AG09309 (cell line): ENCODE measurements around the gene INSL3.

Experiments
- DNase-seq: peaks from one replicate; pipeline ENCODE4 v3.0.0-alpha.2; 2010; ENCODE audit warnings: low read depth
- H3K4me3 ChIP-seq: 2 replicates; pipeline ENCODE4 v1.5.1; 2011; ENCODE audit warnings: mild to moderate bottlenecking, low read depth, low read length, moderate library complexity; ENCODE audit not compliant: control insufficient read depth
- TF ChIP-seq, protein P1 (sequence below): IDR thresholded peaks from 2 replicates; pipeline ENCODE4 v1.5.1; 2011; ENCODE audit warnings: mild to moderate bottlenecking, low read depth, low read length, inconsistent platforms; ENCODE audit not compliant: insufficient read depth, control insufficient read depth; ENCODE audit errors: missing control alignments

INSL3 gene

DNA sequence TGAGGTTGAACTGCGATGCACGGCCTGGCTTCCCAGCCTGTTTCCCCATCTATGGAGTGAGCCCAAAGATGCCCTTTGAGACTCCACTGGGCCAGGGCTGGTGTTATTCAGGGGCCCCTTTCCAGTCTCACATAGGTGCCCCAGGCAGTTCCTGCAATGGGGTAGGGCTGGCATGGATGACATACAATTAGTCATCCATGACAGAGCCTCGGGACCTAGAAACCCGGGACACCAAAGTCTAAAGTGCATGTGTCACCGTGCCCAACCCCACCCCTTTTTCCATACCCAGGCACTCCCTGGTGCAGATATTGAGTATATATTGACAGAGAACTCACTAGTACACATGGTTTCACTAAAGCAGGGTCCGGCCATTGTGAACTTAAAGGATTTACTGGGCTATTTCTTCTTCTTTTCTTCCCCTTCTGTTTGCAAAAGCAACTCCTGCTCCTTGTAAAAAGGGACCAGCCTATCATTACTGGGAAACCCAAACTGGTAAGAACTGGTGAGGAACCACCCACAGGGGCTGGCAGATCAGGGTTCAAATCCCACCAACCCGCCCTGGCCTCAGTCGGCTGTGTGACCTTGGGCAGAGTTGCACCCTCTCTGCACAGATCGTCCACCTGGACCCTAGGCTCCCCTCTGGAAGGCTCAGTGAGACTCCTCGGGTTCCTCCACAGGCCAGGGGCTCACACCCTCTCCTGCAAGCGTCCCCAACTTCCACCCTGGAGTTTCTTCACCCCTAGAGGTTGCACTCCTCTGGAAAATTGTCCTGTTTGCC is 23.7 kb downstream of the INSL3 start:
- H3K4me3 ChIP-seq = no peak overlapping the region
- no peak for DNase-seq
- TF ChIP-seq, protein P1, sequence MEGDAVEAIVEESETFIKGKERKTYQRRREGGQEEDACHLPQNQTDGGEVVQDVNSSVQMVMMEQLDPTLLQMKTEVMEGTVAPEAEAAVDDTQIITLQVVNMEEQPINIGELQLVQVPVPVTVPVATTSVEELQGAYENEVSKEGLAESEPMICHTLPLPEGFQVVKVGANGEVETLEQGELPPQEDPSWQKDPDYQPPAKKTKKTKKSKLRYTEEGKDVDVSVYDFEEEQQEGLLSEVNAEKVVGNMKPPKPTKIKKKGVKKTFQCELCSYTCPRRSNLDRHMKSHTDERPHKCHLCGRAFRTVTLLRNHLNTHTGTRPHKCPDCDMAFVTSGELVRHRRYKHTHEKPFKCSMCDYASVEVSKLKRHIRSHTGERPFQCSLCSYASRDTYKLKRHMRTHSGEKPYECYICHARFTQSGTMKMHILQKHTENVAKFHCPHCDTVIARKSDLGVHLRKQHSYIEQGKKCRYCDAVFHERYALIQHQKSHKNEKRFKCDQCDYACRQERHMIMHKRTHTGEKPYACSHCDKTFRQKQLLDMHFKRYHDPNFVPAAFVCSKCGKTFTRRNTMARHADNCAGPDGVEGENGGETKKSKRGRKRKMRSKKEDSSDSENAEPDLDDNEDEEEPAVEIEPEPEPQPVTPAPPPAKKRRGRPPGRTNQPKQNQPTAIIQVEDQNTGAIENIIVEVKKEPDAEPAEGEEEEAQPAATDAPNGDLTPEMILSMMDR = no peak

DNA sequence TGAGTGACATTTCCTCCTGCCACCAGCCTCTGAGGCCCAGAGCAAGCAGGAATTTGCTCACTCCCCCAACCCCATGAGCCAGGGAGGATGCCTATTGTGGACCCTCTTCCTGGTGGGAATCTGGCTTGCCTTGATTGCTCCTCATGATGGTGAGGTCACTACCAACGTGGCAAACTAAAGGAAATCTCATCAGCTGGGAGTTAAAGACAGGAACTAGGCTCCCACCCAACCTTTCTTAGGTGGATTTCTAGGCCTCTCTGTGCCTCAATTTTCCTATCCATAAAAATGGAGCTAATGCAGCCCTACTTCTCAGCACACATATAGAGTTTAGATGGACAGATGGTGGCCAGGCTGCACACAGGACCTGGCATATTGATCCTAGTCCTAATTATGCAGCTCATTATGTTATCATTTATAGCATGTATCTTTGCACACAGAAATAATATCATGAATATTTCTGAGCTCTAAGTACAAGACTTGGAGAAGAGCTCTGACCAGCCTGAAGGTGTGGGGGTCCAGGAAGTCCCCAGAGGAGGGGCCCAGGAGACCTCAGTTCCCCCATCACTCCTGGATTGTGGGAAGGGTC is 24.4 kb downstream of the INSL3 start:
- H3K4me3 ChIP-seq = no peak overlapping the region
- no peak for DNase-seq
- TF ChIP-seq, protein P1 = no peak

DNA sequence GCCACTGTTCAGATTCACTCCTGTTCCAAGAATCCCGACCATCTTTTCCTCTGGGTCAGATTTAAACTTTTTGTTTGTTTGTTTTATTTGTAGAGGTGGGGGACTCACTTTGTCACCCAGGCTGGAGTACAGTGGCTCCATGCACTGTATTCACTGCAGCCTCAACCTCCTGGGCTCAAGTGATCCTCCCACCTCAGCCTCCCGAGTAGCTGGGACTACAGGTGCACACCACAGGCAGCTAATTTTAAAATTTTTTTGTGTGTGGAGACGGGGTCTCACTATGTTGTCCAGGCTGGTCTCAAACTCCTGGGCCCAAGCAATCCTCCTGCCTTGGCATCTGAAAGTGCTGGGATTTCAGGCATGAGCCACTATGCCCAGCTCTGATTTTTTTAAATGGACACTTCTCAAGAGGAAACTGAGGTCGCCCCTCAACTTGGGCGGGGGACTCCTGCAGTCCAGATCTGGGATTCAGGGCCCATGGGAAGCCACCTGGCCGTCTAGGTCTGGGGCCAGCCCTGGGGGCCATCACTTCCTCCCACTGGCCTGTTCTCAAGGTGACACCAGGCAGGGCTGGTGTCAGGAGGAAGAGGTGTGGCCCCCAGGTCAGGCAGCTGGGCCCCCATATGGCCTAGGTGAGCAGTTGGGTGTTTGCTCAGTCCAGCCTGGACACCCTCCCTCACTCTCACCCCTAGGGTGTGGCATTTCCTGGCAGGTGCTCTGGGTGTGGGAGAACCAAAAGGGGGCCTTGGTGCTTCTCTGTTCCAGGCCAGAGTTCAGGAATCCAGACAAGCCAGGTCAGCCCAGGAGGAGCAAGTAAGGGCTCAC is 25.1 kb downstream of the INSL3 start:
- TF ChIP-seq, protein P1 = no peak
- H3K4me3 ChIP-seq = no peak overlapping the region
- no peak for DNase-seq

DNA sequence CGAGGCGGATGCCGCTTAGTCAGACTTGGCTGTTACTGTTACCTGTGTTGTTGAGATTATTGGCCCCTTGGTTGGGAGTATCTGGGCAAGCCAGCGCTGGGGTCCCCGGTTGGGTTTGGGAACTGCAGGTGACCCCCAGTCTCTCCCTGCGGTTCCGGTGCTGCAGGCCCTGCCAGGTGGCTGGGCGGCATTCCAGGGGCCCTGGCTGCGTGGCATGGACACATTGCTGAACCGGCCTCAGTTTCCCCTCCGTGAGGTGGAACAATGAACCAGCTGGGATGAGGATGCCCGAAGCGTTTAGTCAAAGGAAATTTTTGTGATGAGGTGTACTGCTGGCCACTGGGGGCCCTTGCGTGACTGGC is 25.8 kb downstream of the INSL3 start:
- no peak for DNase-seq
- no peak overlapping the region for H3K4me3 ChIP-seq

DNA sequence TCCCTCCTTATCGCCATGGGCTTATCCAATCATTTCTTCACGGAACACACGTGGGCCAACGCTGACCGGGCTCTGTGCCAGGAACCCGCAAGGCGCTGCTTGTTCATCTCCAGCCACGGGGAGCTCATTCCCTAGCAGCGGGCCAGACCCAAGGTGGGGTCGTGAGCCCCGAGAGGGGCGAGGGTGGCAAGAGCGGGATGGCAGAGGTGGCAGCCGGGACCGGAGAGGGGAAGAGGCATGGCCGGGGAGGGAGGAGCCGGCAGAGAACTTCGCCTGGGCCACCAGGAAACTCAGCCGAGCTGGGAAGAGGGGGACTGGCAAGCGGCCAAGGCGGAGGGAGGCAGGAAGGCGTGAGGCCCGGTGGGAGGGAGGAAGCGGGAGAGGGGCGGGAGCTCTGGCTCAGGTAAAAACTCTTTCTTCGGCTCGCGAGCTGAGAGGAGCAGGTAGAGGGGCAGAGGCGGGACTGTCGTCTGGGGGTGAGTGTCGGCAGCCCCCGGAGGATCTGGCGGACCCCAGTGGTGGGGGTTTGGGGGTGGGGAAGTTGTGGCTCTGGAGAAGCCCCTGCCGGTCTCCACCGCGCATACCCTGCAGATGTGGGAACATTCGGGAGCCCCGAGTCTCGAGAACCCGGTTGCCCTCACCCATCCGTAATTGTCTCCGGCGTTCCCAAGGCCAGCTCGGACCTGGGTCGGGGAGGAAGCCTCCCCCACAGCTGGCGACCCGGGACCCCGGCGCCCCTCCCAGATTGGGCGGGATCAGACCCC is 26.4 kb downstream of the INSL3 start, which contains the start of gene B3GNT3:
B3GNT3 (plus strand) TSS at position 408 of the 764 bp plus-strand sequence. CDS start 12,670 bp downstream, outside the sequence.
- TF ChIP-seq, protein P1 = no peak
- H3K4me3 ChIP-seq = no peak within 1 kb of the TSS
- DNase-seq = no peak

More for the DNA sequence above, 25.8 kb downstream of the INSL3 start:
- TF ChIP-seq, protein P1 = no peak

DNA sequence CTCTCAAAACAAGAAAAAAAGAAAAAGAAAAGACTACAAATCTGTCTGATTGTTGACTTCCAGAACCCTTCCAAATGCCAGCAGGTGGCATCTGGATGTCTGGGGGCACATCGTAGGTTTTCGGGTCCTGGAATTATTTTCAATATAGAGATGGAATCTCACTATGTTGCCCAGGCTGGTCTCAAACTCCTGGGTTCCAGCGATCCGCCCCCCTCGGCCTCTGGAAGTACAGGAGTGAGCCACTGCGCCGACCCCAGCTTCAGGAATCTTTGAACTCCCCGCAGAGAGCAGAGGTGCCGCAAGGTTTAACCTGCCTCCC is 26.9 kb downstream of the INSL3 start:
- H3K4me3 ChIP-seq = no peak overlapping the region
- DNase-seq = no peak
- TF ChIP-seq, protein P1 = no peak
